Superior temporal gyrus (tissue), 1 donor: ENCODE results near the gene ADORA2A.

Experiments used
- DNase-seq: peaks from one replicate; pipeline ENCODE4 v3.0.0-alpha.2; 2016; ENCODE audit errors: extremely low spot score

ADORA2A gene

GRCh38 chr22:24418786-24419474 is 8.5 kb upstream of the ADORA2A start:
- DNase-seq = no peak

DNA sequence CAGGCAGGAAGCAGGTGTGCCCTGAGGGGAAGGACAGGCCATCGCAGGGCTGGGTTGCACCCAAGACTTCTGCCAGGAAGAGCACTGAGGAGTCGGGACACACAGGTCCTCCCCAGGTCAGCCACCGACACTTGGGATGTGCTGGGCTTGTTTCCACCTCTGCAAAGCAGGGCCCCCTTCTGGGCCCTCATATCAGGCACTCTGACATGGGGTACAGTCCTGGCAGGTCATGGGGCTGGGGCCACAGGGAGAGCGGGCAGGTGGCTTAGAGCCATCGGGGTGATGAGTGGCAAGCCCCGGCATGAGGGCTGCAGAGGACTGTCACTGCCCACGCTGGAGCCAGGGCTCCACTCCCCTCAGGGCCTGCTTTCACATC is 7.9 kb upstream of the ADORA2A start:
- no peak for DNase-seq

DNA sequence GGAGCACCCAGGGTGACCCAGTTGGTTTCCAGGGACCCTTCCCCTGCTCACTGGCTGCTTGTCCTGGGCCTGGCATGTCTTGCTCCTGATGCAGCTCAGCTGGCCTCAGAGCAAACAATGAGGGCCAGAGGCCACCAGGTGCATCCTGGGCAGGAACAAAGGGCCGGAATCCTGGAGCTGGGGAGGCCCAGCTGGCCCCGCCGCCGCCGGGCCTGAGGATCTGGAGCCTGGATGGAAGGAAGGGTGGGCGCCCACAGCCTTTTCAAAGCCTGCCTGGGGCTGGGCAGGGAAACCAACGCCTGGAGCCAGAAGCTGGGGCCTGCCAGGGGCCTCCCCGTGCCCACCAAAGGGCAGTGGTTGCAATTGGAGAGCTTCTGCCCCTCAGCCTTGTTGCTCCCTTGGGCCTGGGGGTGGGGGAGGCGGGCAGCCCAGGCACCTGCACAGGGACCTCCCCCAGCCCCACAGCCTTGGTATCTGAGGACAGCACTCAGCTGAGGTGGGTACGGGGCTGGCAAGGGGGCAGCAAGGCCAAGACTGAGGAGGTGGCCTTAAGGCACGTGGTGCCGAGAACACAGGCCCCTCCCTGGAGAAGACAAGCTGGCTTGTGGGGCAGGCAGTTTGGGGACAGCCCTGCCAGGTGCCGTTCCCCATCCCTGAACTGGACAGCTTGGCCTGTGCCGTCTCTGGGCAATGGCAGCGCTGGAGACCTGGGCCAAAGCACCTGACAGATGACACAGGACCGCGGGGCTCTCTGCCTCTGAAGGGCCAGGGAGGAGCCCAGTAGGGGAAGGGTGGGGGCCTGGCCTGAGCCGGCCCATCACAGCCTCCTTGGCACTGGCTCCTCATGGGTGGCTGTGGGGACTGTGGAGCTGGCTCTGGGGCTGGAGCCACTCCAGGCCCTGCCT is 7.1 kb upstream of the ADORA2A start:
- DNase-seq = no peak

- DNase-seq = no peak
Observed at GRCh38 chr22:24420977-24421343, 6.4 kb upstream of the ADORA2A start.

DNA sequence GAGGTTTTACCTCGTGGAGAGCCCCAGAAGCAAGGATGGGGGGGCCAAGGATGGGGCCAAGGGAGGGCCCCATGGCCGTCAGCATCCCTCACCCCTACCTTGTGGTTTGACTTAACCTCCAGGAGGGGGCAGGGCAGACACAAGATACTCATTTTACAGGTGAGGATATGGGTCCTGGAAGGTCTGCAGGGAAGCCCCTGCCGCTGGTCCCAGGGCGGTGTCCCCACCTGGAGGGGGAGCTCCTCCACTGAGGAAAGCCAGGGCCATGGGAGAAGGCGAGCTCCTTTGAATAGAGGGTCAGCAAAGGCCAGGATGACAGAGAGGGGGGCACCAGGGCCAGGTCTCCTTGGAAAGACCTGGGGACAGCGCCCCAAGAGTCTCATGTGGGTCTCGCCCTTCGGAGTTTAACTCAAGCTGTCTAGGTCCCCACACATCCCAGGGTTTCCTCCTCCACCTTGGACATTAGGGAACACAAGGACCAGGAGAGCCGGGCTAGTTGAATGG is 5.9 kb upstream of the ADORA2A start:
- DNase-seq = no peak

GRCh38 chr22:24422102-24422665 is 5.2 kb upstream of the ADORA2A start:
- DNase-seq = no peak

DNA sequence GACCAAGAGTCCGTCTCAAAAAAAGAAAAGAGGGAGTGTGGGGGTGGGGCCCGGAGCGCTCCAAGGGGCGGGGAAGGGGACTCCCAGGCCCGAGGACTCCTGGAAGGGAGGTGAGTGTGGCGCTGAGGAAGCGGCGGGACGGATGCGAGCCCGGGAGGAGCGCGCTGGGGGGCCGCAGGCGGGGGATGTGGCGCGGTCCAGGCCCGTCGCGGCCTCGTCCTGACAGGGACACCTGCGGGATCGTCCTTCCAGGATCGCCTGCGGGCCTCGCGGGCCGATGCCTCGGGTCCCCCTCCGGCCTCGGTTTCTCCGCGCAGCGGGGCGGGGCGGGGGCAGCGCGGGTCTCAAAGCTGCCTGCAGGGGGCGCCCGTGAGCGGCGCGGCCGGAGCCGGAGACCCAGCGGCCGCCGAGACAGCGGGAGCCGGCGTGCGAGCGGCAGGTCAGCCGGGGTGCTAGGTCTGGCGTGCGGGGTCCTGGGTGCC is 3.8 kb upstream of the ADORA2A start:
- peak; percentile 11 for DNase-seq

DNA sequence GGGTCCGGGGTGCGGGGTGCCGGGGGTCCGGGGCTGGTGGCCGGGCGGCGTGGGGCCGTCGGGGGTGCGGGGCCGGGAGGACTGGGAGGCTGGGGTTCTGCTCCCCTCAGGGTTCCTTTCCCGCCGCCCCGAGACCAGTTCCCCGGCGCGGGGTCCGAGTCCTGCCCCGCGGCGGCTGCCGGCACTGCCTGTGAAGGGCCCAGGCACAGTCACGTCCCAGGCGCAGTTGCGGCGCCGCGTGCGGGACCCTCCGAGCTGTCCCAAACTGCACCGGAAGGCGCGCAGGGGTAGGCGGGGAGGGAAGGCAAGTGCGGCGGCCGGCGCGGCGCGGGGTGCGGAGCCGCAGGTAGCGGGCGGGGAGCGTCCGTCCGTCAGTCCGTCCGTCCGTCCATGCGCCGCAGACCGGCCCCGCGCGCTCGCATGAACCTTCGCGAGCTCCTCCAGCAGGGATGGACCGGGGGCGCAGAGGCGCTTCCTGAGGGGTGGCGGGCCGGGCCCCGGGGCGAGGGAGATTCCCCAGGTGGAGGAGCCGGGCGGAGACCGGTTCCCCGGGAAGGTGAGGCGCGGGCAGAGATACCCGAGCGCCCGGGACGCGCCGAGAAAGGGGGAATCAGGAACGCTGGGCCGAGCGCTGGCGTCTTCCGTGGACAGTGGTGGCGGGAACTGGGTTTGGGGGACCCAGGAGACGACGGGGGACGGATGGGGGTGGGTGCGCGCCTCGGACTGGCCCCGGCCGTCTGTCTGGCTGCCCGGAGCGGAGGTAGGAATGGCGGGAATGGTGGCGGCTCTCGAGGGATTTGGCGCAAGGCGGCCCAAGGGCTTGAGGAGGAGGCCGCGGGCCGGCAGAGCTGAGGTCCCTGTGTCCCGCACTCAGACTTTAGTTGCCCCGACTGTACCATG is 3.1 kb upstream of the ADORA2A start:
- DNase-seq = no peak

GRCh38 chr22:24424901-24425775 is 2.3 kb upstream of the ADORA2A start:
- DNase-seq = no peak

- no peak for DNase-seq
Observed at GRCh38 chr22:24426436-24426835, 963 bp upstream of the ADORA2A start.

DNA sequence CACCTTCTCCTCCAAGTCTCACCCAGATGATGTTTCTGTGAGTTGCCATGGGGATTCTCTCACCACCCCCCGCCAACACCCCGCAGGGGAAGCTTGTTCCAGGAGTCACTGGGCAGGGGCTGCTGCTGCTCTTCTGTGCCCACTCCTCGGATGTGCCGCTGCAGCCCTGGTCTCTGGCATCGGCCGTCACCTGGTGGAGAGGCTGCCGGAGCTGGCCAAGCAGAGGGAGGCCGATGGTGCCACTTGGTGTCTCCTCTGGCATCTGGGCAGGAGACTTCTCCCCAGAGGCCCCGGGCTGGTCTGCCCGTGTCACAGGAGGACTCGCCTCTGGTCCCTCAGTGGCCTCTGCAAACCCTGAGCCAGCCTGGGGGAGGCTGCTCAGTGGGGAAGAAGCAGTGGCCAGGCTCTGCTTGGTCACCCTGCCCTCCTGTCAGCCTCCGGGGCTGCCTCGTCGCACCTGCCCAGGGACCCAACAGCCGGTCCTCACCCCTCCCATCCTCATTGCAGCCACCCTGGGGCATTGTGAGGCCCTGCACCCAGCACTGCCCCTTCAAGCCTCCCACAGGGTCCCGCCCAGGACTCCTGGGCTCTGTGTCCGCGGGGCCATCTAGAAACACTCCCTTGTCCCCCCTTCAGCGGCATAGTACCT is 424 bp upstream of the ADORA2A start:
- no peak for DNase-seq

- no peak for DNase-seq
Observed at GRCh38 chr22:24428751-24429410, 1.5 kb downstream of the ADORA2A start.

- no peak for DNase-seq
Observed at GRCh38 chr22:24429411-24430365, 2.3 kb downstream of the ADORA2A start.

DNA sequence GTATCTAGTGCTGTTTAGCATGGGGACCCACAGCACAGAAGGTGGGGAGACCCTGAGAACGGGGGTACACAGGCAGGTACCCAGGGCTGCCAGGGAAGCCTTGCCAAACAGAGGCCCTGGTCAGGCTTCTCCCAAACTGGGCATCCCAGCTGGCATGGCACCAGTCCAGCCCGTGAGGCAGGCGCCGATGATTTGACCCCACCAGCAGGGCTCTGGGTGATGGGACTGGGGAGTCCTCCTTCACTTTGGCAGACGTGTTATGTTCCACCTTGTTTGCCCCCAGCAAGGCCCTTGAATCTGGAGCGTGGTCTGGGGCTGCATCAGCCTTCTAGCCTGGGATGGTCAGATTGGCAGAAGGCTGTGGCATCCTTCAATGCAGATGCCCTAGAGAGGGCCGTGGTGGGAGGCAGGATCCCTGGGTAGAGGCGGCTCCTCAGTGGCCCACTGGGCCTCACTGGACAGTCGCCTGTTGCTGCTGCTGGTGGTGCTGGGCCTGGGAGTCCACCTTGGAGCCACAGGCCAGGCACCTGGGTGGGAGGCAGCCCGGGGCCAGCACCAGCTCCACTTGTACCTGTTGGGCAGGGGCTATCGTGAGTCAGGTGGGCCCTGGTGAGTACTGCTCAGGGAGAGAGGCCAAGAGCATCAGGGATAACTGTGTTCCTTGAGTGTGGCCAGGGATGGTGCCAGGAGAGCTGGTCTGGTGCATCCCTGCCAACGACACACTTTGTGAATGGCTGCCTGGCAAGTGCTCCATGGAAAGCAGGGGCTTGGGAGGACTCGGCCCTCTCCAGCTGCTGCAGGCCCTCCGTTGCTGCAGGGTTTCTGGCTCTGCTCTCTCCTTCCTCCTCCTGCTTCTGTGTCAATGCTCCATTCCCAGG is 3.3 kb downstream of the ADORA2A start:
- DNase-seq = no peak

DNA sequence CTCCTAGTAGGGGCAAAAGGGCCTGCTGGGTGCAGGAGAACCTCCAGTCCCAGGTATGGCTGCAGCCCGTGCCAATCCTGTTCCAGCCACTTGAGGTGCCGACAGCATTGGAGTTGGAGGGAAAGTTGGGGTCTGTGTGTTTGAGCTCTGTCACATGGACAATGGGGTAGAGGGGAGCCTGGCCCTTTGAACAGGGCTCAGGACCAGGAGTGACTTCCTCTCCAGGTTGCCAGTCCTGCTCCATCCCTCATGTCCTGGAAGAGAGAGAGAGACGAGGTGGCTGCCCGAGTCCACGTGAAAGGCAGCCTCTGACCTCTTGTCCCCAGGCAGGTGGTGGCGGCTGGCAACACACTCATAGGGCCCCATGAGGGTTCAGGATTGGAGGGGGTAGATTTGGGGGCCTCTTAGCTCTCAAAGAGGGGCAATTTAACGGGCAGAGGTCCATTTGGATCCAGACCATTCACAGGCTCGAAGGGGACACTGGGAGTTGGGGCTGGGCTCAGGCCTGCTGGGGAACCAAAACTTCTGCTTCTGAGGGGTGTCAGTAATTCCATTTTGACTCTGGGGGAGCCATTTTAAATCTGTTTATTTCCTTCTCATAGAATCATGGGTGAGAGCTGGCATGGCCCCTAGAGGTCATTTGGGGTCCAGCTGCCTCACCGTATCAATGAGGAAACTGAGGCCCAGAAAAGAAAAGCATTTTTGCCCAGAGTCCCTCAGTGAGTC is 4.1 kb downstream of the ADORA2A start:
- no peak for DNase-seq

- DNase-seq = no peak
Observed at GRCh38 chr22:24432059-24432853, 4.9 kb downstream of the ADORA2A start.
